GM19455 (cell line): ENCODE results near the gene MROH7.

Experiments used
- ATAC-seq: cut with Tn5 transposase; IDR thresholded peaks from one replicate; pipeline ENCODE4 v1.9.1; 2021; ENCODE audit not compliant: unreplicated experiment

Gene MROH7

DNA sequence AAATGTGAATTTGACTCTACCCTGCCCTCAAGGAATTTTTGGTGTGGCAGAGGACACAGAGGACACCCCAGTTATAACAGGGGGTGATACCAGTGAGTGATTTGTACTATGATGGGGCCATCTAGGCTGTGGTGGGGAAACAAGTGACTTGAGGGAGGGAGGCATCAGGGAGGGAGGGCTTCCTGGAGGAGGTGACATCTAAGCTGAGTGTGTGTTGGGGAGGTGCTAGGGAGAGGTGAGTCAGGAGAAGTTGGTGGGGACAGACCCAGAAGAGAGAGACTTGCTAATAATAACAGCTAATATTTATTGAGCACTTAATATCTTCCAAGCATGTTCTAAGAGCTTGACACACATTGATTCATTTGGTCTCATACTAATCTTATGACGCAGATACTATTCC lies 54.2 kb downstream of the MROH7 start:
- no peak for ATAC-seq

DNA sequence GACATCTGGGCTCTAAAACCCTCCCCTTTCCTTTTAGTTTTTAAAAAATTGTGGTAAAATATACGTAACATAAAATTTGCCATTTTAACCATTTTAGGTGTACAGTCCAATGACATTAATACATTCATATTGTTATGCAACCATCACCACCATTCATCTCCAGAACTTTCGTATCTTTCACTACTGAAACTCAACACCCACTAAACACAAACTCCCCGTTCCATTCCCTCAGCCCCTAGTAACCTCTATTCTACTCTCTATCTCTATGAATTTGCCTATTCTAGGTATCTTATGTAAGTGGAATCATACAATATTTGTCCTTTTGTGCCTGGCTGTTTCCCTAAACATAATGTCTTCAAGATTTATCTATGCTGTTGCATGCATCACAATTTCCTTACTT lies 54.7 kb downstream of the MROH7 start:
- no peak for ATAC-seq

DNA sequence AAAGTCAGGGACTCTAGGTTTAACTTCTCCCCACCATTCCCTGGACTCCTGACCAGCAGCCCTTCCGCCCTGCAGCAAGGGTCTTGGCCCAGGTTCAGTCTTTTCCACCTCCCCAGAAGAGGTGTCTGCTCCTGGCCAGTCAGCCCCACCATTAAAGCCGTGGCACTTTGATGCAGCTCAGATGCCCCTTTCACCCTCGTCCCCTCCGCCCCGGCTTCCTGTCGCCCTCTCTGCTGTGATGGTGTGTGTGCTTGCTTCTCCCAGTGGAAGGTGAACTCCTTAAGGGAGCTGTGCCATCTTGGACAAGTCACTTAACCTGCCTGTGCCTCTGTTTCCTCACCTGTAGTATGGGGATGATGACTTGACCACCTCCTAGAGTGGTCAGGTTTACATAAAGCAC lies 56.3 kb downstream of the MROH7 start:
- ATAC-seq = no peak

DNA sequence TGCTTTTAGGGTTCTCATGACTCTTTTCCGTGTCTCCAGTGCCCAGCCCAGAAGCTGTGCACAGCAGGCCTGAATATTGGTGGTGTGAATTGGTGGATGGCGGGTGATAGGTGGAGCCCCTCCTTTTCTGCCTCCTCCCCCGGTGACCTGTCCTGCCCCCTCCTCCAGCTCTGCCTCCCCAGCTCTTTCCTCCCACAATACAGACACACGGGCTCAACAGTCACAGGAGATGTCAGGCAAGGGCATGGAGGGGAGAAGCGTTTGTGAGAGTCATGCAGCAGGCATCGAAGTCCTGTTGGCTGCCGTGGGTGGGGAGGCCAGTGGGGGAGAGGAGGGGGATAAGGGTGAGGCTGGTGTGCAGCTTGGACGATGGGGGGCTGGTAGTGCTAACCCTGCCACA lies 56.8 kb downstream of the MROH7 start:
- ATAC-seq = no peak

DNA sequence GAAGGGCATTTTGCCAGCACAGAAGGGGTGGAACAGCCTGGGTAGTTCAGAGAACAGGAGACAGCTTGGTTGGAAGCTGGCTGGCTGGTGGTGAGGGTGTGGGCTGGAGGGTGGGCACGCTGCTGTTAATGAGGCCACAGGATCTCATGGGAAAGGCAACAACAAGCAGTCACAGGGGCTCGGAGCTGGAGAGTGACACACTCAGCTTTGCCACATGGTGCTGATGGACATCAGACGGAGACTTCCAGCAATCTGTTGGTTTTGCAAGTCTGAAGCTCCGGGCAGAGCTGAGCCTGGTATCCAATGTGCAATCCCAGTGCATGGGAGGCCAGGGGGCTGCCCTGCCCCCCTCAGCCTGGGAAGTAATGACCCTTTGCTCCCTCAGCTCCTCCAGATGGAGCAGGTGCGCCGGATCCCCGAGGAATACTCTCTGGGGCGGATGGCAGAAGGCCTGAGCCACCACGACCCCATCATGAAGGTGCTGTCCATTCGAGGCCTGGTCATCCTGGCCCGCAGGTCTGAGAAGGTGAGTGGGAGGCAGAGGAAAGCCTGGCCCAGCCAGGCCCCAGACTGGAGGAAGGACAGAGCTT lies 58.4 kb downstream of the MROH7 start:
- no peak for ATAC-seq

DNA sequence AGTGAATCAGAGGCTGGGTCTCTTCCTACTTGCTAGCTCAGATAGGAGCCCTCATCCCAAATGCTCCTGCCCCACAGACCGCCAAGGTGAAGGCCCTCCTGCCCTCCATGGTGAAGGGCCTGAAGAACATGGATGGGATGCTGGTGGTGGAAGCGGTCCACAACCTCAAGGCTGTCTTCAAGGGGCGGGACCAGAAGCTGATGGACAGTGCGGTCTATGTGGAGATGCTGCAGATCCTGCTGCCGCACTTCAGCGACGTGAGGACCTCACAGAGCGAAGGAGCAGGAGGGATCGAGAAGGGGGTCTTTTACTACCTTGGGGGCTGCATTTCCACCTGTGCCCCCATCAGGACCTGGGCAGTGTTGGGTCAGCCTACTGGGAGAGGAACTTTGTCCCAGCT lies 59.5 kb downstream of the MROH7 start:
- ATAC-seq = no peak

DNA sequence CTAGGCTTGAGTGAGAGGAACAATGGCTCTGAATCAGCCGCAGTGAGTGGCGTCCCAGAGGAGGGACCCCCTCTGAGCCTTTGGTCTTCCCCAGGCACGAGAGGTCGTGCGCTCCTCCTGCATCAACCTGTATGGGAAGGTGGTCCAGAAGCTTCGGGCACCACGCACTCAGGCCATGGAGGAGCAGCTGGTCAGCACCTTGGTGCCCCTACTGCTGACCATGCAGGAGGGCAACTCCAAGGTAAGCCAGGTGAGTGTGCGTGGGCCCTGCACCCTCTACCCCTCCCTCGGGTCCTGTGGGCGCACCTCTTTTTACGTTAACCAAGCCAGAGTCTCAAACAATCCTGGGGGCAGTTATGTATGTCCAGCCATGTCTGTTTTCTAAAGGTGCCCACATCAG lies 60.4 kb downstream of the MROH7 start:
- no peak for ATAC-seq

DNA sequence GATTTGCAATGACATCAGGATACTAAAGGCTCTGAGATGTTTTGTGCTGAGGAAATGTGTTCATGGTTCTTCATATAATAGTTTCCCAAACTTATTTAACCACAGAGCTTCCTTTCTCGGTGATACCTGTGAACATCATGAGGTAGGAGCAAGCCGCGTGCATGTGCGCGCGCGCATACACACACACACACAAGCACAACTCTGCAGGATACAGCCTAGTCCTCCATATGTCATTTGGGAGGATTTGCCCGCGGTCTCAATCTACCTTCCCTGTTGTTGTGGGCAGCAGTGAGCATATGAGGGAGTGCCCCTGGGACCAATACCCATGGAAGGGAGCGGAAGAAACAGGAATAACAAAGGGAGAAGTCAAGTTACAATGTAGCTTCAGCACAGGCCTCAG lies 61.9 kb downstream of the MROH7 start:
- no peak for ATAC-seq

DNA sequence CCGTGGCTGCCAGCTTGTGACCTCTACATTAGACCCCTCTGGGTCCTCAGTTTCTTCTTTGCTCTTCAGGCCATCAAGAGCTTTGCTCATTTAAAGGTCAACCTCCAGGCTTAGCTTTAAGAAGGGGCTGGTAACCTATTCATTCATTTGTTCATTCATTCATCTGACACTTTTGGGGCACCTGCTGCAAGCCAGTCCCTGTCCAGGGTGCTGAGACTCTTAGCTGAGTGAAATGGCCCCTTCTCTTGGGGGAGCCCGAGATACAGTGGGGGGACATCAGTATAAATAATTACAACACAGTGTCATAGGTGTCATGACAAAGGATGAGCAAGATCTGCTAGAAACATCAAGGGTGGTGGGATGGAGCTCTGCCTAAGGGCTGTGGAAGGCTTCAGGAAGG lies 63.6 kb downstream of the MROH7 start:
- ATAC-seq = no peak

DNA sequence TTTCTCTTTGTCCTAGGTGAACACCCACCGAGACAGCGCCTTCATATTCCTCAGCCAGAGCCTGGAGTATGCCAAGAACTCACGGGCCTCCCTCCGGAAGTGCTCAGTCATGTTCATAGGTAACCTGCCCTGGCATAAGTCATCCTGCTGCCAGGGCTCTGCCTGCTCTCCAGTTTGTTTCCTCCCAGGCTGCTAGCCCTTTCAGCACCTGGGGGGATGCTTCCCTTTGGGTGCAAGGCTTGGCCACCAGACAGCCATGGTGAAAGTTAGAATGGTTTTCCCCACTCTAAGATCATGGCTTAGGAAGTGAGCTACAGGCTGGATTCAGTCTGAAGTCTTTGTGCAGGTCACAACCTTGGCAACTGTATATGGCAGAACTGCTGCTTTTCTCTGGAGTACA lies 64.8 kb downstream of the MROH7 start:
- no peak for ATAC-seq

DNA sequence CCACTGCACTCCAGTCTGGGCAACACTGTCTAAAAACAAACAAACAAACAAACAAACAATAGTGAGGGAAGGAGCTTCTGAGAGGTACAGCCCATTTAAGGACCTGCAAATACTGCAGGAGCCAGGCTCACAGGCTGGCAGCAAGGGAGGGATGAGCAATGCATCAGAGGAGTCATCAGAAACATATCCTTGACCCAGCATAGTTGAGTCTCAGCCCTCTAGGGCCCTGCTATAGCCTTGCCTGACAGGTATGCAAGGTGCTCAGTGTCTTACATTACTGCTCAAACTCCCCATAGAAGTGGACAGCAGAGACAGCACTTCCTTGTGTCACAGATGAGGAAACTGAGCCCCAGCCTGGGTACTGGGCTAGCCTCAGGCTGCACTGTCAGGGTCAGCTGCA lies 66.8 kb downstream of the MROH7 start:
- ATAC-seq = no peak

DNA sequence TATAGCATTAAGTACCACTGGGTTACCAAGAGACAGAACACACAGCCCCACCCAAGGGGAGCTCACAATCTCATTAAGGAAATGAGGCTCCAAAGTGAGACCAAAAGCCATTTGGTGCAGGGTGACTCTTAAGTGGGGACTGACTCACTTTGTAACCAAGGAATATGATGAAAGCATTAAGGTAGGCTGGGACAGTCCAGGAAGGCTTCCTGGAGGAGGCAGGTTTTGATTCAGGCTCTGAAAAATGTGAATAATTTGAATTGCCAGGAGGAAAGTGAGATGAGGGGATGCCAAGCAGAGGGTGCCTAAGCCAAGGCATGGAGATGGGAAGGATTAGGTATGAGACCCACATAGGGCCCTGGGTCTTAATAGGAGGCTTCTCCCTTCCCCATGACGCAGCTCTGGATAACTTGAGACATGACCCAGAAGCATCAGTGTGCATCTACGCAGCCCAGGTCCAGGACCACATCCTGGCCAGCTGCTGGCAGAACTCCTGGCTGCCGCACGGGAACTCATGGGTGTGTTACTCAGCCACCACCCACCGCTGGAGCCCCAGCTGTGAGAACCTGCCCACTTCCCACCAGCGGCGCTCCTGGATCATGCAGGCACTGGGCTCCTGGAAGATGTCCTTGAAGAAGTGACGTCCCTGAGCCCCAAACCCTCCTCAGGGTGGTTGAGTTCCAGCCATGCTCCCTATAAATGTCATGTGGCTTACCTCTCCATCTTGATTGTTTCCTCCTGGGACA lies 68.1 kb downstream of the MROH7 start:
- no peak for ATAC-seq

DNA sequence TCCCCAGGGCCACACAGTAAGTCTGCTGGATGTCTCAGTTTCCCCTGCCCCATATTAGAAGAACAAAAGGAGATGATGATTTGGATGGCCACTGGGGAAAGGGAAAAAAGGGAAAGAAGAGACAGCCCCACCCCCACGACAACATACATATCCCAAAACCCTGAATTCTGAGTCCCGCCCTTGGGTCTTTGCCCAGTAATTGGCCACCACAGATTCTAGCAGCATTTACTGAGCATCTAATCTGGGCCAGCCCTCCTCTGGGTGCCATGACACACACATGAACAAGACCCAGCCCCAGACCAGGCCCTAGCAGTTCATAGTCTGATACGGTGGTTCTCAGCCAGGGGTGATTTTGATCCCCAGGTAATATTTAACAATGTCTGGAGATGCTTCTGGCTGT lies 68.8 kb downstream of the MROH7 start:
- ATAC-seq = no peak

DNA sequence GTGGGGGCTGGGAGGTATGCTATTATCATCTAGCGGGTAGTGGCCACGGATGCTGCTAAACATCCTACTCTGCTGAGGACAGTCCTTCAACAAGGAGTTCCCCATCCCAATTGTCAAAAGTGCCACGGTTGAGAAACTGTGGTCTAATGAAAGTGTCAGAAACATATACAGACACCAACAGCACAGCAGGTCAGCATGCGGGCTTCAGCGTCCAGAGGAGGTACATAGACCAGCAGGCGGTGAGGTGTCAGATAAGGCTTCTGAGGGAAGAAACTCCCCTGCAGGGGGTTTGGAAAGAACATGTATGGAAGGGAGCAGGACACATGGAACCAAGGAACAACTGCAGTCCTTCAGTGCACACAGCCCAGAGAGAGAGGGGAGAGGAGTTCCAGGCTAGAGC lies 69.3 kb downstream of the MROH7 start:
- ATAC-seq = no peak

DNA sequence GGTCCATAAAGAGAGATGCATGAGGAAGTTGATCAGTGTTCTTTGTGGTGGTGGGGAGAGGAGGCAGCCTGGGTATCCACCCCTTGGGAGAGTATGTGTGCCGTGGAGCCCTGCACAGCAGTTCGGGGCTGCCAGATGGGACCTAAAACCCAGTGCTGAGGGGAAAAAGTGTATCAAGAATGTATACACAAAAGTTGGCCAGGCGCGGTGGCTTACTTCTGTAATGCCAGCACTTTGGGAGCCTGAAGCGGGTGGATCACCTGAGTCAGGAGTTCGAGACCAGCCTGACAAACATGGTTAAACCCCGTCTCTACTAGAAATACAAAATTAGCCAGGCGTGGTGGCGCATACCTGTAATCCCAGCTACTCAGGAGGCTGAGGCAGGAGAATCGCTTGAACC lies 70.0 kb downstream of the MROH7 start:
- no peak for ATAC-seq

DNA sequence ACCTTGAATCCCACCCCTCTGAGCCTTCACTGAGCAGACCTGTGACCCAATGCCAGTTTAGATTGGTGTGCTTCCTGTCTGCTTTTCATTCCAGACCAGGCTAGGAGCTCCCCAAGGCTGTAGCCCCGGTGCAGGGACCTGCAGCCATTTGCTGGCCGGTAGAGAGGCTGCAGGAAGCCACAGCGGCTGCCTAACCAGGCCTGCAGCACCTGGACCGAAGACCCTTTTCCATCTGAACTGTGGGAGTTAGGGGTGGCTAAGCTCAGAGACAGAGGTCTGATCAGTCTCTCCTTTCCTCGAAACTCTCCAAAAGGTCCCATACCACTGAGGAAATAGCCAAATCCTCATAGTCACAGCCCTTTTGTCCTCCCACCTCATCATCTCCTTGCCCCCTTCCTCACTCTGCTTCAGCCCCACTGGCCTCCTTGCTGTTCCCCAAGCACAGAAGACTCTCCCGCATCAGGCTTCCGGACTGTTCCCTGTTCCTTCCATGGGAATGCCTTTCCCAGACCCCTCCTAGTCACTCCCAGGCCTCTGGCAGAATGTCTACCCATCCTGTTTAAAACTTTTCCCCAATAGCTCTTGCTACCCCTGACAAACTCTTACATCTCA lies 73.4 kb downstream of the MROH7 start:
- ATAC-seq = no peak

DNA sequence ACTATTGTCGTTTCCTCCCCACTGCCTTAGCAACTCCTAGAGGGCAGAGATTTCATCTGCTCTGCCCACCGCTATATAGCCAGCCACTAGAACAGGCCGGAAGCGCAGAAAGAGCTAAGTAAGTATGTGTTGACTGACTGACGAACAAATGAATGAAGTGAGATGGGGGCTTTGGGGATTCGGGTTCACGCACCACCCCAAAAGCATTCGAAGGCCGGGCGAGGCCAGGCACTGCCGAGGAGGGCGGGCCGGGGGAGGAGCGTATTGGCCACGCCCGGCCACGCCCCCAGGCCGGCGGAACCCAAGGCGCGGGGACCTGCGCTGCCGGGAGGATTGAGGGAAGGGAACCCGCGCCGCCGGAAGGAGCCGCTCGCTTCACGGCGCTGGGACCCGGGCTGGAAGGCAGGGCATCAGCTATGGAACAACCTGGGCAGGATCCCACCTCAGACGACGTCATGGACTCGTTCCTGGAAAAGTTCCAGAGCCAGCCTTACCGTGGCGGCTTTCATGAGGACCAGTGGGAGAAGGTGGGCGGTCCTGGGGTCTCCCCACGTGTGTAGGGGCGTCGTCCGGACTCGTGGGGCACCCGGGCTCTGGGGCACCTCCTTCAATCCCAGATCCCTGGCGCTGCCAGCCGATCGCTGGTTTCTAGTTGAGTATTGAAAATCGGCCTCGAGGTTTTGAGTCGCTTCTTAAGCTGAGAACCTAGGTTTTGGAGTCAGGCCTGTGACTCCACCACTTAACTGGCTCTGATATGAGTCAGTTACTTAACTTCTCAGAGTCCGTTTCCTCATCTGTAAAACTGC lies 74.1 kb downstream of the MROH7 start, which contains the start of gene TTC4:
Gene TTC4, plus strand, starts transcription at position 369 of the 806 bp plus-strand sequence. Its CDS starts 48 bp downstream, at position 417.
- peak; percentile 99 for ATAC-seq

DNA sequence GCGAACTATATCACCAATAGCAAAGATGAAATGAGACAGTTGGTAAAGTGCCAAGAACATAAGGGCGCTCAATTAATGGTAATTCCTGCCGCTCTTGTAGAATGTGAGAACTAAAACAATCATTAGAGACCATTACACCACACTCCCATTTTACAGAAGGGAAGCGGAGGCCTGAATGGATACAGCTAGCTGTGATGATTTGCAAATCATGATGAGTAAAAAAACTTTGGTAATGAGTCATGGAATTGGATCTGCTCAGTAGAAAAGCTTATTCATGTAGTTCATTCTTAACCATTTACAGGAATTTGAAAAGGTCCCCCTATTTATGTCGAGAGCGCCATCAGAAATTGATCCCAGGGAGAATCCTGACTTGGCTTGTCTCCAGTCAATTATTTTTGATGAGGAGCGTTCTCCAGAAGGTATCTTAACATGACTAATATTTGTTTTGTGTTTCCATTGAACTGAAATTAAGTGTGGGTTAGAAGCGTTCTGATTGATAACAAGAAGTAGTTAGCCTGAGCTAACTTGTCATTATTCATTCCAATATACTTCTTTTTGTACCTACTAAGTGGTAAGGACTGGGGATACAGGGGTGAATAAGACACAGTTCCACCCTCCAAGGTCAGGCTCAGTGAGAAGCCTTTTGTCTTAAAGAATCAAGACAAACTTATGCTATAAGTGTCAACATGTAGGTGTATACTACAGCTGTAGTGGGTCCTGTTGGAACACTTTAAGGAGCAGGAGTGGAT lies 74.9 kb downstream of the MROH7 start:
- no peak for ATAC-seq

DNA sequence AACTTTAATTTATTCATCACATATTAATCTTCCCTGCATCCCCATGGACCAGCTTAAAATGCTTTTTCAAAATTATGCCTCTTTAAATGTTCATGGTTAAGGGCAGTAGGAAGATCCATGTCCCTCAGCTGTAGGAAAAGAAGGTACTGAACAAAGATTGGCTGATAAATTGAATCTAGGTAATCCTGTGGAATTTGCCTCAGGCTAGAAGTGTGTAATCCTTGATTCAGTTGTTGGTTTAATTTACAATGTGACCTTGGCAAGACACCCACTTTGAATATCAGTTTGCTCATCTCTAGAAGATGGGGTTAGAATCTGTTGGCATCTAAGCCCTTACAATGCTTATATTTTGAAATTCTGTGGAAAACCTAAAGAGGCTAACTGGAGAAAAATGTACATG lies 80.1 kb downstream of the MROH7 start:
- ATAC-seq = no peak

DNA sequence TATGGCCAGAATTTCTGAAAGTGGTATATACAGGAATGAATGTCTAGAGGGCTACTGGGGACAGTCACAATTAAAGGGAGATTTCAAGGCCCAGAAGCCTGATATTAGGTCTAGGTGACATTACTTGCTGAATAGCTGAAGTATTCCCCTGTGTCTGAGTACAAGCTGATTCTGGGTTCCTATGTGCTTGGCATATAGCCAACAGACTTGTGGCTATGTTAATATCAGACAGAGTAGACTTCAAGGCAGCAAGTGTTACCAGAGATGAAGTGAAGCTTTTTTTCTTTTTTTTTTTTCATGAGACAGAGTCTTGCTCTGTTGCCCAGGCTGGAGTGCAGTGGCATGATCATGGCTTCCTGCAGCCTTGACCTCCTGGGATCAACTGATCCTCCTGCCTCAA lies 82.4 kb downstream of the MROH7 start:
- no peak for ATAC-seq

DNA sequence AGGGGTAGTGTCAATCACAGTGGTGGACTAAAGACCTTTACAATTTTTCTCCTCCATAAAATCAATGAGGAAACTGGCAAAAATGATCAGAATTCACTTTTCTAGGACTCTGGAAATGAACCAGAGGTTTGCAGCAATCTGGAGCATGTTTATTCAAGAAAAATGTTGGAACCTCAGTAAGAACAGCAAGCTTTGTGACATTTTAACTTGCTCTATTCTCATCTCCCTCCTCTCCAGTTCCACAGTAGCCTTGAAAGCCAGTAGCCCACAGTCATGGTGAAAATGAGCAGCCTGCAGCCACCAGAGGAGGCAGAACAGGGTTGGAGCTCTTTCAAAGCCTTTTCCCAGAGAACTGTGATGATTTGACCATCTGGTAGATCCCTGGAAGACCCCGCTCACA lies 83.2 kb downstream of the MROH7 start:
- ATAC-seq = no peak
